ENCODE data around the gene SREBF1. TPM values are rescaled to one million over a fixed set of nuclear protein-coding genes. Genes with fewer than 3 reads are reported as not detected.

Gene SREBF1
- total RNA-seq, 1 donor from 2014 or later: 51.6 TPM

GRCh38 chr17:17789828-17790636, 46.8 kb downstream of the SREBF1 start:
- no peak for FAIRE-seq
- TF ChIP-seq, protein P1, sequence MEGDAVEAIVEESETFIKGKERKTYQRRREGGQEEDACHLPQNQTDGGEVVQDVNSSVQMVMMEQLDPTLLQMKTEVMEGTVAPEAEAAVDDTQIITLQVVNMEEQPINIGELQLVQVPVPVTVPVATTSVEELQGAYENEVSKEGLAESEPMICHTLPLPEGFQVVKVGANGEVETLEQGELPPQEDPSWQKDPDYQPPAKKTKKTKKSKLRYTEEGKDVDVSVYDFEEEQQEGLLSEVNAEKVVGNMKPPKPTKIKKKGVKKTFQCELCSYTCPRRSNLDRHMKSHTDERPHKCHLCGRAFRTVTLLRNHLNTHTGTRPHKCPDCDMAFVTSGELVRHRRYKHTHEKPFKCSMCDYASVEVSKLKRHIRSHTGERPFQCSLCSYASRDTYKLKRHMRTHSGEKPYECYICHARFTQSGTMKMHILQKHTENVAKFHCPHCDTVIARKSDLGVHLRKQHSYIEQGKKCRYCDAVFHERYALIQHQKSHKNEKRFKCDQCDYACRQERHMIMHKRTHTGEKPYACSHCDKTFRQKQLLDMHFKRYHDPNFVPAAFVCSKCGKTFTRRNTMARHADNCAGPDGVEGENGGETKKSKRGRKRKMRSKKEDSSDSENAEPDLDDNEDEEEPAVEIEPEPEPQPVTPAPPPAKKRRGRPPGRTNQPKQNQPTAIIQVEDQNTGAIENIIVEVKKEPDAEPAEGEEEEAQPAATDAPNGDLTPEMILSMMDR (IDR thresholded peaks at IDR 0.05; ENCODE audit: insufficient read depth, low read length, severe bottlenecking): no peak
- Histone ChIP-seq H3K27me3 (ENCODE audit: control insufficient read depth, insufficient read depth, low read length) (no peaks in the 10 kb centered on the region), H3K4me3 (ENCODE audit: low read depth, low read length) (no peak overlapping the region), H3K36me3 (ENCODE audit: control insufficient read depth, insufficient read depth, low read length) (peaks cover 10% of the 10 kb centered on the region)
- no peak for DNase-seq (ENCODE audit: low read depth)

GRCh38 chr17:17789410-17789809, 47.4 kb downstream of the SREBF1 start:
- H3K36me3 ChIP-seq (ENCODE audit: control insufficient read depth, insufficient read depth, low read length): peaks cover 9% of the 10 kb centered on the region
- DNase-seq (ENCODE audit: low read depth): no peak
- H3K4me3 ChIP-seq (ENCODE audit: low read depth, low read length): no peak overlapping the region
- TF ChIP-seq, protein P1 (IDR thresholded peaks at IDR 0.05; ENCODE audit: insufficient read depth, low read length, severe bottlenecking): no peak
- no peaks in the 10 kb centered on the region for H3K27me3 ChIP-seq (ENCODE audit: control insufficient read depth, insufficient read depth, low read length)
- peak; percentile 52 for FAIRE-seq

DNA sequence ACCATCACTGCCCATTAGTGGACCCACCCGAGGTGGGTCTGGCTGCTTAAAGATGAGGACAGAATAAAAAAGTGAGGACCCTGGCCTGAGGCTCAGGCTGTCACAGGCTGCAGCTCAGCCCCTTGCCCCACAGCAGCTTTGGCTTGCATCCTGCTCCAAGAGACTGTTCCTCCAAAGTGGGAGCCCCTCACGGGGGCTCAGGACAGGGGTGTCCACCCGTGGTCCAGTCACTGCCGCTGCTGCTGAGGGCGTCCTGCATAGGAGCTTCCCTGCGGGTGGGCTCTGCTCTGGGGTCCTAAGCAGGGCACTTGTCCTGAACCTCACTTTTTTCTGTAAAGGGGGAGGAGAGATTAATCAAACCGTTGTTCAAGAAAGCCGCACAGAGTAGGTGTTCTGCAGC, 47.8 kb downstream of the SREBF1 start:
- no peak for FAIRE-seq
- DNase-seq (ENCODE audit: low read depth): no peak
- no peak overlapping the region for H3K4me3 ChIP-seq (ENCODE audit: low read depth, low read length)
- H3K36me3 ChIP-seq (ENCODE audit: control insufficient read depth, insufficient read depth, low read length): peaks cover 5% of the 10 kb centered on the region
- TF ChIP-seq, protein P1 (IDR thresholded peaks at IDR 0.05; ENCODE audit: insufficient read depth, low read length, severe bottlenecking): no peak
- H3K27me3 ChIP-seq (ENCODE audit: control insufficient read depth, insufficient read depth, low read length): no peaks in the 10 kb centered on the region

GRCh38 chr17:17787568-17787967, 49.2 kb downstream of the SREBF1 start:
- FAIRE-seq (no peak), DNase-seq (ENCODE audit: low read depth) (no peak)
- H3K4me3 ChIP-seq (ENCODE audit: low read depth, low read length): no peak overlapping the region
- H3K27me3 ChIP-seq (ENCODE audit: control insufficient read depth, insufficient read depth, low read length): no peaks in the 10 kb centered on the region
- peaks cover 1% of the 10 kb centered on the region for H3K36me3 ChIP-seq (ENCODE audit: control insufficient read depth, insufficient read depth, low read length)
- TF ChIP-seq, protein P1 (IDR thresholded peaks at IDR 0.05; ENCODE audit: insufficient read depth, low read length, severe bottlenecking): no peak

DNA sequence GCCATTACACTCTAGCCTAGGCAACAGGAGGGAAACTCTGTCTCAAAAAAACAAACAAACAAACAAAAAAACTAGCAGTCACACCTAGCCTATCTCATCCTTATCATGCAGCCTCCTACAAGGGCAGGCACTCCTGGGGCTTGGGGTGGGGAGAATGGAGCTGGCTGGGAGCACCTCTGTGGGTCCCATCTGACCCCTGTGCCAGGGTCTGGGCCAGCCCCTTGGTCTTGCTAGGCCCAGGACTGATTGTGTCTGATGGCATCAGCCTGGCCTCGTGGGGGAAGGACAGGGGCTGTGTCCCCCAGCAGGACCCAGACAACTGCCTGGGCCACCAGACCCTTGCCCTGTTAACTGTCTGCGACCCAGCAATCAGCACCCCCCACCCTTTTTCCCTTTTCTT, 49.8 kb downstream of the SREBF1 start:
- DNase-seq (ENCODE audit: low read depth) (no peak), FAIRE-seq (no peak)
- Histone ChIP-seq H3K4me3 (ENCODE audit: low read depth, low read length) (no peak overlapping the region), H3K36me3 (ENCODE audit: control insufficient read depth, insufficient read depth, low read length) (peaks cover 1% of the 10 kb centered on the region), H3K27me3 (ENCODE audit: control insufficient read depth, insufficient read depth, low read length) (no peaks in the 10 kb centered on the region)
- TF ChIP-seq, protein P1 (IDR thresholded peaks at IDR 0.05; ENCODE audit: insufficient read depth, low read length, severe bottlenecking): no peak

GRCh38 chr17:17785407-17785806, 51.4 kb downstream of the SREBF1 start:
- H3K36me3 ChIP-seq (ENCODE audit: control insufficient read depth, insufficient read depth, low read length): peaks cover 1% of the 10 kb centered on the region
- TF ChIP-seq, protein P1 (IDR thresholded peaks at IDR 0.05; ENCODE audit: insufficient read depth, low read length, severe bottlenecking): no peak

More at GRCh38 chr17:17785407-17785806, 51.4 kb downstream of the SREBF1 start:
- Histone ChIP-seq H3K27me3 (ENCODE audit: control insufficient read depth, insufficient read depth, low read length) (no peaks in the 10 kb centered on the region), H3K4me3 (ENCODE audit: low read depth, low read length) (no peak overlapping the region)
- no peak for FAIRE-seq
- DNase-seq (ENCODE audit: low read depth): no peak
